Transverse colon (tissue), 4 donors: ENCODE results near the gene UNC5B.

Source experiments
- CTCF ChIP-seq, 5 experiments: fragments of 200-600 bp in 3 of 5; fragments of 450-650 bp in 2 of 5; sonication (generic) in 3 of 5; IDR thresholded peaks; 1 replicate in 2 of 5; 2 replicates in 3 of 5; pipeline ENCODE4 v1.5.1; 2016 to 2017; ENCODE audit warnings: antibody characterized with exemption in 5 of 5, inconsistent platforms in 3 of 5, mild to moderate bottlenecking in 2 of 5, moderate library complexity in 1 of 5
- EP300 ChIP-seq: sonication (generic); formaldehyde crosslinking; IDR thresholded peaks from one replicate; pipeline ENCODE4 v1.6.1; 2017; ENCODE audit warnings: antibody characterized with exemption, low read depth
- POLR2A ChIP-seq: fragments of 450-650 bp; IDR thresholded peaks from one replicate; pipeline ENCODE4 v1.6.1; 2016; ENCODE audit warnings: antibody characterized with exemption, mild to moderate bottlenecking, moderate library complexity
- POLR2AphosphoS5 ChIP-seq, 3 donors: sonication (generic); formaldehyde crosslinking; IDR thresholded peaks; one replicate each; pipeline ENCODE4 v1.6.1; 2016; ENCODE audit warnings: antibody characterized with exemption in 3 of 3

GRCh38 chr10:71283876-71284275, 71.5 kb downstream of the UNC5B start:
- TF ChIP-seq CTCF (IDR thresholded peaks at IDR 0.05) (no peak), POLR2A (no peak), EP300 (no peak), POLR2AphosphoS5 (IDR thresholded peaks at IDR 0.05) (no peak)
